ENCODE results near the gene GSK3A.

- no peak for TF ChIP-seq CTCF (IDR thresholded peaks at IDR 0.05)
- peak in 1 of 2 donors; percentile 25 for TF ChIP-seq POLR2A (IDR thresholded peaks at IDR 0.05)
These were observed 41.7 kb upstream of the GSK3A start for GRCh38 chr19:42284066-42284501.

Data from Peyer's patch (tissue), 4 donors.